ENCODE data around the gene SHLD2.
A peak's percentile ranks its signal among the peaks of the same experiment; 100 is the strongest.
"Not testable (repeated sequence)": the region's sequence is repeated elsewhere in the genome, so short reads cannot be mapped to it uniquely, and the experiment has no call there.

The SHLD2 gene

DNA sequence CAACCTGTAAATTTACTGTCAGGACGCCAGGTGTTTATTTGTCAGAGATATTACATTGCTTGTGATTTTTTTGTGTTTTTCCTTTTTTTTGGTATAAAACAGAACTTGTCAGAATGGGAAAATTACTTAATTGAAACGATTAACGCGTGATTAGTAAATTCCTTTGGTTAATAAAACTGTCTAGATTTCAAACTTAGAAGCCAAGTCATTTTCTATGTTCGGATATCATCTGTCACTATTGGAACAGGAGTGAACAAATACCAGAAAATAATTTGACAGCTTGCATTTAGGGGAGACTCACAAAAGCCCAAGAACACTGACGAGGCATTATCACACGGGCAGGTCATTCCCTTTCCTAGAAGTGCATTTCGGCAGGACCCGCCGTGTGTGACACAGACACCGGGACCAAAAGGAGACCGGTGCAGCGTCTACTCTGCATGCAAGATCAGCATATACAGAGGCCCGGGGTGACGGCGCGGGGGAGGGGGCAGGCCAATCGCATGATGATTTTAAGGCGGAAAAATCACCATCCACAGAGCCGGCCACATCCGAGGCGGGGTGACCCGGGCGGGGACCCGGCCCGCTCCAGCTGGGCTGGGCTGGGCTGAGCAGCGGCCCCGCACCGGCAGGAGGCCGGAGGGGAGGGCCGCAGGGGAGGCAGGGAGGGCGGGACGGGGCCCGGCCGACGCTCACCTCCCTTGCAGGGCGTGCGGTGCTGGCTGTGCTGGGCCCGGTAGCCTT lies 1.2 kb upstream of the SHLD2 start:
- FAIRE-seq (no peak), DNase-seq (ENCODE audit: insufficient read length, low spot score) (peak; percentile 53)
- no peak for TF ChIP-seq POLR2A (IDR thresholded peaks at IDR 0.05; ENCODE audit: low read depth, low read length)

DNA sequence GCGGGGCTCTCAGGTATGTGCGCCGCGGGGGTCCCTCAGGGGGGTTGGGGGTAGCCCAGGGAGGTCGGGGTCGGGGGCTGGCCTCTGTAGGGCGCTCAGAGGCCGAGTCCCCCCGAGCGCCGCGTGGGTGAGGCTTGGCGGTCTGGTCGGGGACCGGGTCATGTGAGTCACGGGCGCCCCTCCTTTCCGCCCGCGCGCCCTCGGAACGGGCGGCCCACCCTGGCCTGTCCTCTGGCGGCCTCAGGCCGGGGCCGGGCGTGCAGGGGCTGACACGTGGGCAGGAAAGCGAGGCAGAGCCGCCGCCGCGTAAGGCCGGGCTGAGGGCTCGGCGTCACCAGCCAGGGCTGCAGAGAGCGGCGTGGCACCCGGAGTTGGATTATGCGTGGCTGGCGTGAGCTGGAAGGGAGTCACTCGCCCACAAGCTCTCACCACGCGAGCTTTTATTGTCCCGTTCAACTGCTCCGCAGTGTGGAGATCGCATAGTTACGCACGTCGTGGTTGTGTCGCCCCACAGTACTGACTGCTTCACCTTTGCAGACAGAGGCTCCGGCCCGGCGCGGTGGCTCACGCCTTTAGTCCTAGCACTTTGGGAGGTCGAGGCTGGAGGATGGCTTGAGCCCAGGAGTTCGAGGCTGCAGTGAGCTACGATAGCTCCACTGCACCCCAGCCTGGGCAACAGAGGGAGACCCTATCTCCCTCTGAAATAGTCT lies 385 bp downstream of the SHLD2 start:
- FAIRE-seq (no peak), DNase-seq (ENCODE audit: insufficient read length, low spot score) (peak; percentile 82)
- TF ChIP-seq POLR2A (IDR thresholded peaks at IDR 0.05; ENCODE audit: low read depth, low read length): peak; percentile 83

DNA sequence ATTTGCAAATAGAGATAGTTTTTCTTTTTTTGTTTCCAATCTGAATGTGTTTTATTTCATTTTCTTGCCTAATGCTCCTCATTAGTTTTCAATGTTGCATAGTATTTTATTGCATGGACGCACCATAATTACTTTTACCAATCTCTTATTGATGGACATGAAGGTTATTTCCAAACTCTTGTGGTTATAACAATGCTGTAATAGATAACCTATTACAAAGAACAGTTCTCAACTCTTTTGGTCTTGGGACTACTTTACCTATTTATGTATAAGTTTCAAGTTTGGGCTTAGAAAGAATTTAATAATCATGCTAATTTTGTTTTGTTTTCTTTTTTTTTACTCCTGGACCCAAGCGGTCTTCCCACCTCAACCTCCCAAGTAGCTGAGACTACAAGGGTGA lies 7.0 kb downstream of the SHLD2 start:
- no peak for FAIRE-seq

GRCh38 chr10:87104727-87105126 lies 9.7 kb downstream of the SHLD2 start:
- FAIRE-seq; DNase-seq (ENCODE audit: insufficient read length, low spot score): not testable (repeated sequence)

More for the DNA sequence above, 7.0 kb downstream of the SHLD2 start:
- no peak for TF ChIP-seq POLR2A (IDR thresholded peaks at IDR 0.05; ENCODE audit: low read depth, low read length)
- DNase-seq (ENCODE audit: insufficient read length, low spot score): no peak

DNA sequence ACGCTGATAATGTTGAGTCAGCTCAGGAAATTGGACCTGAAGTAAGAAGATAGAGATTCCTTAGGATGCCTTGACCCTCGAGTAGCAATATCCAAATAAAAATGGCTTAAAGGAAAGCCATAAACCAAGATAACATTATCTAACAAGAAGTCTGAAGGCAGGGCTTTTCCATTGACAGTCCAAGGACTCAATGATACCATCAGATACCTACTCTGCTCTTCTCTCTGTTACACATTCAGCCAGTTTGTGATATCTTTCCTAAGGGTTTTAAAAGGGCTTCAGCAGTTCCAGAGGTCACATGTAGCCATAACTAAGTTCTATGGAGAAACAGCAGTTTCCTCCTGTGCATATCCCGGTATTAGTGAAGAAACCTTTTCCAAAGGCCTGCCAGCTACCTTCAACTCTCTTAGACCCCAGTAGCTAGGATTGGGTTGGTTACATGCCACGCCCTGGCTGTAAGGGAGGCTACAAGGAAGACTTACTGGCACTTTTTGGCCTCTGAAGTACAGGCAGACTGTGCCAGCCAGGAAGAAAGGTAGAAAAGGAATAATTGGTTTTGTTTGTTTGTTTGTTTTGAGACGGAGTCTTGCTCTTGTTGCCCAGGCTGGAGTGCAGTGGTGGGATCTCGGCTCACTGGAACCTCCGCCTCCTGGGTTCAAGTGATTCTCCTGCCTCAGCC lies 10.6 kb downstream of the SHLD2 start:
- DNase-seq (ENCODE audit: insufficient read length, low spot score) (no peak), FAIRE-seq (peak; percentile 67)
- no peak for TF ChIP-seq POLR2A (IDR thresholded peaks at IDR 0.05; ENCODE audit: low read depth, low read length)

DNA sequence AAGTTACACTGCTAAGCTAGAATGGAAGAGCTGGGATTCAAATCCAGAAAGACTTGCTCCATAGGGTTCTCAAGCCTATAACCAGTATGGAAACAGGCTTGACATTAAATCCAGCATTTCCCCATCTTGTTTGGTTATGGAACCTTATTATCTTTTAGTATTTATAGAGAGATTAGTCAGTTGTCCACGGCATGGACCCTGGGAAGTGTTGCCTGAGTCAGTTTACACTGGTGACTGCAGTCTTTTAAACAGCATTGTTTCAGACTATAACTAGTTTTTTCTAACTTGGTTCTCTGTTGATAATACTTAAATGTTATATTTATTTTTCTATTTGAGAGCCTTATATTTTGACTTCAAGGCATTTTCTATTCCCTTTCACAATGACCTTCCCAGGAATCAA lies 23.1 kb downstream of the SHLD2 start:
- not testable (repeated sequence) for DNase-seq (ENCODE audit: insufficient read length, low spot score); FAIRE-seq

- FAIRE-seq; DNase-seq (ENCODE audit: insufficient read length, low spot score): not testable (repeated sequence)
Observed at GRCh38 chr10:87119029-87119428, 24.0 kb downstream of the SHLD2 start.

DNA sequence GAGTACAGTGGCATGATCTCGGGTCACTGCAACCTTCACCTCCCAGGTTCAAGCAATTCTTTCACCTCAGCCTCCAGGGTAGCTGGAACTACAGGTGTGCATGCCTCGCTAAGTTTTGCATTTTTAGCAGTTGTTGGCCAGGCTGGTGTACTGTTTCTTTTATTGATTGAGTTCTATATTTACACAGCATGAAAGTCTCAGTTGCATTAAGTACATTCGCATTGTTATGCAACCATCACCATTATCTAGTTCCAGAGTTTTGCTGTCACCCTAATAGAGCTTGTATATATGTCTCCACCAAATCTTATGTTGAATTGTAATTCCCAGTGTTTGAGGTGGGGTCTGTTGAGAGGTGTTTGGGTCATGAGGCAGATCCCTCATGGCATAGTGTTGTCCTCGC lies 28.3 kb downstream of the SHLD2 start:
- not testable (repeated sequence) for DNase-seq (ENCODE audit: insufficient read length, low spot score); FAIRE-seq

- not testable (repeated sequence) for FAIRE-seq; DNase-seq (ENCODE audit: insufficient read length, low spot score)
Observed at GRCh38 chr10:87127048-87127447, 32.0 kb downstream of the SHLD2 start.

DNA sequence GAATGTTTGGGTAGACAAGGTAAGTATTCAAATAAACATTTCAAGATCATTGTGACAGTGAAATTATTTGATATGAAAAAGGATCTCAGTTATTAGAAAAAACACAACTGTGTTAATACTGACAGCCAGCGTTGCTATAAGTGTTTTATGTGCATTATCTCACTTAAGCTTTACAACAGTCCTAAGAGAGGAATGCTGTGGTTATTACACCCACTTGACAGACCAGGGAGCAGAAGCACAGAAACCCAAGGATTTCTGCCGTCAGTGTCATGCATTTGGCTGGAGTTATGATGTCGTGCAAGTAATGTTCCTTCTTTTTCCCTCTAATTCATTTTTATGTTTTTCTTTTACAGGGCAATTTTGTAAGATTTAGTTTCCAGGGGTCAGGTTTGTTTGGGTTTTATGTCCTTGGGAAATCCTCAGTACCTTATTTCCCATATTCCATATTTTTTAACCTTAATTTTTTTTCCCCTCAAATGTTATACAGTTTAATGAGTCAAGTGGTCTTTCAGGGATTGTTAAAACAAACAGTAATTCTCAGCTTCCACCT lies 32.7 kb downstream of the SHLD2 start:
- FAIRE-seq; DNase-seq (ENCODE audit: insufficient read length, low spot score): not testable (repeated sequence)

DNA sequence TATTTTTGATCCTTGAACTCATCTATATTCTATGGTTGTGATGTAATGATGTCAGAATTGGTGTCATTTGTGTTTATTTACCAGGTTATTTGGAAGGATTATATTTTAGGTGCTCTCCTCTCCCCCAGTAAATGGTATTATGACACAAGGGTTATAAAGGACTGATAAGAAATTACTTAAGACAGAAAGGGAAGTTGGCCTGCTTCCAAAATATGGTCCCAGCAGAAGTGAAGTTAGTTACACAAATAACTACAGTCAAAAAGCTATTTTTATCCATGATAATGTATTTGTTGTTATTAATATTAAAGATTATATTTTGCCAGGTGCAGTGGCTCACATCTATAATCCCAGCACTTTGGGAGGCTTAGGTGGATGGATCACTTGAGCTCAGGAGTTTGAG lies 37.2 kb downstream of the SHLD2 start:
- not testable (repeated sequence) for FAIRE-seq; DNase-seq (ENCODE audit: insufficient read length, low spot score)

- DNase-seq (ENCODE audit: insufficient read length, low spot score); FAIRE-seq: not testable (repeated sequence)
Observed at GRCh38 chr10:87133936-87134335, 38.9 kb downstream of the SHLD2 start.

DNA sequence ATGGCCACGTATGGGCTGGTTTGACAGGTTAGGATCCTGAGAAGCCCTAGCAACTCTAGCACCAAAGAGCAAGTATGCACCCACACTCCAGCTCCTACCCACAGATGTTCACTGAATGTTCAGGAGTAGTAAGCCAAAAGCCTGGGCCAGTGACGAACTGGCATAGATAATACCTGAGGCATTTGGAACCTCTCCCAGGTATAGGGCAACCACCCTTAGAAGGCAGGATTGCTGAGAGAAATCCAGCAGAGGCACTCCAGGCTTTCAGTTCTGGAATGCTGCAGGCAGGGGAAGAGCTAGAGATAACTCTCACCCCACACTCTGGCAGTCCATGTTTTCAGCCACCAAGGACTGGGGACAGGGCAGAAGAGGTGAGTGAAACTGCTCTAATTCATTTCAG lies 39.4 kb downstream of the SHLD2 start:
- DNase-seq (ENCODE audit: insufficient read length, low spot score); FAIRE-seq: not testable (repeated sequence)

GRCh38 chr10:87137478-87137877 lies 42.5 kb downstream of the SHLD2 start:
- FAIRE-seq; DNase-seq (ENCODE audit: insufficient read length, low spot score): not testable (repeated sequence)

GRCh38 chr10:87142230-87143108 lies 47.5 kb downstream of the SHLD2 start:
- FAIRE-seq; DNase-seq (ENCODE audit: insufficient read length, low spot score): not testable (repeated sequence)

GRCh38 chr10:87143109-87143418 lies 48.1 kb downstream of the SHLD2 start:
- not testable (repeated sequence) for FAIRE-seq; DNase-seq (ENCODE audit: insufficient read length, low spot score)

- not testable (repeated sequence) for FAIRE-seq; DNase-seq (ENCODE audit: insufficient read length, low spot score)
Observed at GRCh38 chr10:87145598-87145997, 50.6 kb downstream of the SHLD2 start.

GRCh38 chr10:87149020-87149609 lies 54.1 kb downstream of the SHLD2 start:
- not testable (repeated sequence) for DNase-seq (ENCODE audit: insufficient read length, low spot score); FAIRE-seq

- DNase-seq (ENCODE audit: insufficient read length, low spot score); FAIRE-seq: not testable (repeated sequence)
Observed at GRCh38 chr10:87151516-87151915, 56.5 kb downstream of the SHLD2 start.

Measured in H54 (cell line).